ENCODE results near the gene TEX14. TPM values are rescaled to one million over a fixed set of nuclear protein-coding genes. Genes with fewer than 3 reads are reported as not detected.

Gene TEX14
- total and polyA plus RNA-seq, 2 donors (not counting 1 experiment from before 2014, with no cell fraction given), result under 0.01 to 0.03 TPM

GRCh38 chr17:58514770-58515157 is 177.1 kb downstream of the TEX14 start:
- H4K20me1 ChIP-seq (ENCODE audit: control insufficient read depth, extremely low read depth, insufficient read depth, low read length), result no peaks in the 10 kb centered on the region
- no peak for DNase-seq (ENCODE audit: low read depth in 2 of 2)
- peaks cover 7% of the 10 kb centered on the region for H3K4me1 ChIP-seq (ENCODE audit: control insufficient read depth, extremely low read depth, insufficient read depth, low read length)
- H3K4me2 ChIP-seq (ENCODE audit: extremely low read depth, insufficient read depth, low read length), result peak overlapping the region; percentile 52
- H3K36me3 ChIP-seq (ENCODE audit: control insufficient read depth, insufficient read depth, low read length), result peaks cover 9% of the 10 kb centered on the region
- no peak overlapping the region for H2AFZ ChIP-seq (ENCODE audit: low read length)
- no peak overlapping the region for H3K9ac ChIP-seq (ENCODE audit: insufficient read depth, low read length)
- no peak overlapping the region for H3K27ac ChIP-seq (ENCODE audit: insufficient read depth, low read length)
- peak overlapping the region; percentile 30 to 73 (median 54) for H3K4me3 ChIP-seq (replicated peaks in 1 of 4; ENCODE audit: control extremely low read depth in 1 of 4, insufficient read depth in 1 of 4, low read depth in 3 of 4, low read length in 4 of 4)
- H3K9me3 ChIP-seq (ENCODE audit: control insufficient read depth, insufficient read depth, low read depth, low read length), result no peaks in the 10 kb centered on the region
- TF ChIP-seq, protein P1, sequence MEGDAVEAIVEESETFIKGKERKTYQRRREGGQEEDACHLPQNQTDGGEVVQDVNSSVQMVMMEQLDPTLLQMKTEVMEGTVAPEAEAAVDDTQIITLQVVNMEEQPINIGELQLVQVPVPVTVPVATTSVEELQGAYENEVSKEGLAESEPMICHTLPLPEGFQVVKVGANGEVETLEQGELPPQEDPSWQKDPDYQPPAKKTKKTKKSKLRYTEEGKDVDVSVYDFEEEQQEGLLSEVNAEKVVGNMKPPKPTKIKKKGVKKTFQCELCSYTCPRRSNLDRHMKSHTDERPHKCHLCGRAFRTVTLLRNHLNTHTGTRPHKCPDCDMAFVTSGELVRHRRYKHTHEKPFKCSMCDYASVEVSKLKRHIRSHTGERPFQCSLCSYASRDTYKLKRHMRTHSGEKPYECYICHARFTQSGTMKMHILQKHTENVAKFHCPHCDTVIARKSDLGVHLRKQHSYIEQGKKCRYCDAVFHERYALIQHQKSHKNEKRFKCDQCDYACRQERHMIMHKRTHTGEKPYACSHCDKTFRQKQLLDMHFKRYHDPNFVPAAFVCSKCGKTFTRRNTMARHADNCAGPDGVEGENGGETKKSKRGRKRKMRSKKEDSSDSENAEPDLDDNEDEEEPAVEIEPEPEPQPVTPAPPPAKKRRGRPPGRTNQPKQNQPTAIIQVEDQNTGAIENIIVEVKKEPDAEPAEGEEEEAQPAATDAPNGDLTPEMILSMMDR (conservative IDR thresholded peaks at IDR 0.05 in 1 of 2, IDR thresholded peaks at IDR 0.05 in 1 of 2; ENCODE audit: low read depth in 1 of 2, low read length in 2 of 2), result no peak
- no peak for TF ChIP-seq EZH2 (IDR thresholded peaks at IDR 0.05; ENCODE audit: low read length, missing control alignments)
- H3K27me3 ChIP-seq (ENCODE audit: control insufficient read depth, insufficient read depth, low read length), result no peaks in the 10 kb centered on the region
- no peaks in the 10 kb centered on the region for H3K79me2 ChIP-seq (ENCODE audit: control insufficient read depth, insufficient read depth, low read length)

GRCh38 chr17:58513965-58514769 is 177.7 kb downstream of the TEX14 start, which contains the start of gene MTMR4:
Gene MTMR4, minus strand, starts transcription at chr17:58514638. Its CDS starts 231 bp downstream, at chr17:58514407.
- Histone ChIP-seq H3K36me3 (ENCODE audit: control insufficient read depth, insufficient read depth, low read length) (peaks cover 9% of the 10 kb centered on the region), H3K27ac (ENCODE audit: insufficient read depth, low read length) (peak within 1 kb of the TSS; percentile 49), H3K9me3 (ENCODE audit: control insufficient read depth, insufficient read depth, low read depth, low read length) (no peaks in the 10 kb centered on the region), H3K9ac (ENCODE audit: insufficient read depth, low read length) (peak within 1 kb of the TSS; percentile 25), H4K20me1 (ENCODE audit: control insufficient read depth, extremely low read depth, insufficient read depth, low read length) (no peaks in the 10 kb centered on the region), H2AFZ (ENCODE audit: low read length) (peak within 1 kb of the TSS; percentile 52), H3K4me3 (replicated peaks in 1 of 4; ENCODE audit: control extremely low read depth in 1 of 4, insufficient read depth in 1 of 4, low read depth in 3 of 4, low read length in 4 of 4) (peak within 1 kb of the TSS; percentile 52 to 73 (median 65)), H3K27me3 (ENCODE audit: control insufficient read depth, insufficient read depth, low read length) (no peaks in the 10 kb centered on the region), H3K79me2 (ENCODE audit: control insufficient read depth, insufficient read depth, low read length) (no peaks in the 10 kb centered on the region), H3K4me2 (ENCODE audit: extremely low read depth, insufficient read depth, low read length) (peak within 1 kb of the TSS; percentile 89), H3K4me1 (ENCODE audit: control insufficient read depth, extremely low read depth, insufficient read depth, low read length) (peaks cover 7% of the 10 kb centered on the region)
- DNase-seq (ENCODE audit: low read depth in 2 of 2), result peak; percentile 66 to 67
- TF ChIP-seq, protein P1 (conservative IDR thresholded peaks at IDR 0.05 in 1 of 2, IDR thresholded peaks at IDR 0.05 in 1 of 2; ENCODE audit: low read depth in 1 of 2, low read length in 2 of 2), result no peak
- no peak for TF ChIP-seq EZH2 (IDR thresholded peaks at IDR 0.05; ENCODE audit: low read length, missing control alignments)

DNA sequence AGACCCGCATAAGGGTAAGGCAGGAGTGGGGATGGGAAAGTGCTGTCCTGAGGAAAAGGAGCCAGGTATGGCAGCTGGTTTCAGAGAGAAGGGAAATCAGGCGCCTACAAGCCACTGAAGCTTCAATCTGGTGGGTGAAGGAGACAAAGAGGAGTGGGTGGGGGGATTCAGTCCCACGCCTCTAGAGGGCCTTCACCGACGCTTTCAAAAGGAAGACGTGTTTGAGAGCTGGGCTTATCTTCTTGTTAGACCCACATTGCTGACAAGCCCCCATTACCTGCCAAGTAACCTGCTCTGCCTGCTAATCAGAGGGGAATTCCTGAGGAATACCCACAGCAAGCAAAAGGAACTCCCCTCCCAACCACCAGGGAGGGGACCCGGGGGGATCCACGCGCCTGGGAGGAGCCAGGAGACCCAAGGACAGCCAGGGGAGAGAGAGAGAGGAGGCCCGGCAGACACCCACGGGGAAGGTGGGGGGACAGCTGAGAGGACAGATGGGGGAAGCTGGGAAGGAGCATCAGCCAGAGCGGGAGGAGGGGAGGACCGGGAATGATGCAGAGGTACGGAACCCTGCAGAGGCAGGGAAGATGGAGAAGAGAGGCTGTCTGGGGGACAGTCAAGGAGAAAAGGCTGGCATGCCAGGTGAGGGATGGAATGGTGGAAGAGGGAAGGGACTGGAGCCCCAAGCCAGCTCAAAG is 178.4 kb downstream of the TEX14 start:
- Histone ChIP-seq H3K9ac (ENCODE audit: insufficient read depth, low read length) (peak overlapping the region; percentile 20), H3K9me3 (ENCODE audit: control insufficient read depth, insufficient read depth, low read depth, low read length) (no peaks in the 10 kb centered on the region), H3K4me3 (replicated peaks in 1 of 4; ENCODE audit: control extremely low read depth in 1 of 4, insufficient read depth in 1 of 4, low read depth in 3 of 4, low read length in 4 of 4) (peak overlapping the region; percentile 52 to 73 (median 65)), H4K20me1 (ENCODE audit: control insufficient read depth, extremely low read depth, insufficient read depth, low read length) (no peaks in the 10 kb centered on the region), H3K27ac (ENCODE audit: insufficient read depth, low read length) (no peak overlapping the region), H3K79me2 (ENCODE audit: control insufficient read depth, insufficient read depth, low read length) (no peaks in the 10 kb centered on the region), H3K4me1 (ENCODE audit: control insufficient read depth, extremely low read depth, insufficient read depth, low read length) (peaks cover 7% of the 10 kb centered on the region), H2AFZ (ENCODE audit: low read length) (peak overlapping the region; percentile 52), H3K4me2 (ENCODE audit: extremely low read depth, insufficient read depth, low read length) (peak overlapping the region; percentile 89), H3K27me3 (ENCODE audit: control insufficient read depth, insufficient read depth, low read length) (no peaks in the 10 kb centered on the region), H3K36me3 (ENCODE audit: control insufficient read depth, insufficient read depth, low read length) (peaks cover 16% of the 10 kb centered on the region)
- DNase-seq (ENCODE audit: low read depth in 2 of 2), result no peak
- TF ChIP-seq, protein P1 (conservative IDR thresholded peaks at IDR 0.05 in 1 of 2, IDR thresholded peaks at IDR 0.05 in 1 of 2; ENCODE audit: low read depth in 1 of 2, low read length in 2 of 2), result no peak
- TF ChIP-seq EZH2 (IDR thresholded peaks at IDR 0.05; ENCODE audit: low read length, missing control alignments), result no peak

All from fibroblast of lung (primary cell).